Ramos (cell line): Measurements from ENCODE around the gene TRABD.

Source experiments
- in situ Hi-C: fragments of 300-500 bp; cut with MboI; formaldehyde crosslinking; loops from one replicate; pipeline ENCODE4 v1.14.3; 2022; ENCODE audit warnings: low sequenced_read_pairs; ENCODE audit not compliant: unreplicated experiment

The TRABD gene

GRCh38 chr22:50173311-50173982 lies 12.3 kb upstream of the TRABD start:
- in situ Hi-C loops = no loop called here

GRCh38 chr22:50173983-50174355 lies 11.7 kb upstream of the TRABD start:
- in situ Hi-C loops = no loop called here

- in situ Hi-C loops = no loop called here
These were observed 11.1 kb upstream of the TRABD start for GRCh38 chr22:50174382-50175190.

- in situ Hi-C loops = no loop called here
These were observed 10.6 kb upstream of the TRABD start for GRCh38 chr22:50175191-50175461.

GRCh38 chr22:50175921-50176849 lies 9.5 kb upstream of the TRABD start:
- in situ Hi-C loops = no loop called here

- in situ Hi-C loops = no loop called here
These were observed 8.7 kb upstream of the TRABD start for GRCh38 chr22:50176850-50177536.

- in situ Hi-C loops = no loop called here
These were observed 7.9 kb upstream of the TRABD start for GRCh38 chr22:50177537-50178470.

GRCh38 chr22:50178471-50178864 lies 7.2 kb upstream of the TRABD start:
- in situ Hi-C loops = no loop called here

GRCh38 chr22:50178871-50179869 lies 6.5 kb upstream of the TRABD start:
- in situ Hi-C loops = no loop called here

- in situ Hi-C loops = no loop called here
These were observed 5.6 kb upstream of the TRABD start for GRCh38 chr22:50179937-50180726.

- in situ Hi-C loops = no loop called here
These were observed 4.8 kb upstream of the TRABD start for GRCh38 chr22:50180727-50181521.

GRCh38 chr22:50182176-50183081 lies 3.3 kb upstream of the TRABD start:
- in situ Hi-C loops = no loop called here

GRCh38 chr22:50183141-50183971 lies 2.4 kb upstream of the TRABD start:
- in situ Hi-C loops = no loop called here

- in situ Hi-C loops = no loop called here
These were observed 1.5 kb upstream of the TRABD start for GRCh38 chr22:50184004-50184901.
